H1 (cell line): ENCODE results near the gene DUSP12. TPM values are rescaled to one million over a fixed set of nuclear protein-coding genes. Genes with fewer than 3 reads are reported as not detected.

Experiments used
- CTCF ChIA-PET: fragments of 300-600 bp; sonication (Branson Sonifier 250); formaldehyde crosslinking; loops from one replicate; lab custom pipeline; 2021; ENCODE audit not compliant: partially characterized antibody; lab: Charles Lee
- POLR2A ChIA-PET: fragments of 300-600 bp; sonication (Branson Sonifier 250); formaldehyde crosslinking; loops from one replicate; lab custom pipeline; 2021; ENCODE audit warnings: inconsistent platforms; ENCODE audit not compliant: partially characterized antibody; lab: Charles Lee
- DNase-seq, 2 experiments: peaks; one replicate each; pipeline versions ENCODE4 v3.0.0 to v3.0.0-alpha.2; 2010 to 2022; ENCODE audit warnings: low spot score in 2 of 2, low read depth in 1 of 2, mixed read lengths in 1 of 2
- FAIRE-seq: peaks from 2 replicates; lab custom pipeline; 2011; peaks lifted over from hg19 to GRCh38; lab: Jason Lieb, UNC
- H2AFZ ChIP-seq: 2 replicates; pipeline ENCODE4 v1.8.1; 2012; ENCODE audit warnings: low read length, inconsistent platforms
- H2AK5ac ChIP-seq: 2 replicates; pipeline ENCODE4 v1.6.1; 2013; ENCODE audit warnings: low read depth, low read length
- H2BK120ac ChIP-seq: replicated peaks from 2 replicates; pipeline ENCODE3; 2013; ENCODE audit warnings: low read depth, low read length, inconsistent platforms
- H2BK12ac ChIP-seq: 2 replicates; pipeline ENCODE4 v1.6.1; 2013; ENCODE audit warnings: low read depth, low read length
- H2BK15ac ChIP-seq: 2 replicates; pipeline ENCODE4 v1.6.1; 2013; ENCODE audit warnings: low read length
- H2BK20ac ChIP-seq: 2 replicates; pipeline ENCODE4 v1.6.1; 2013; ENCODE audit warnings: low read length
- H2BK5ac ChIP-seq: 2 replicates; pipeline ENCODE4 v1.6.1; 2013; ENCODE audit warnings: low read depth, low read length
- H3K14ac ChIP-seq: 2 replicates; pipeline ENCODE4 v1.6.1; 2013; ENCODE audit warnings: inconsistent platforms; ENCODE audit not compliant: insufficient read length
- H3K18ac ChIP-seq: 2 replicates; pipeline ENCODE4 v1.6.1; 2013; ENCODE audit warnings: low read length; ENCODE audit errors: extremely low read depth
- H3K23ac ChIP-seq: 2 replicates; pipeline ENCODE4 v1.6.1; 2013; ENCODE audit warnings: inconsistent platforms; ENCODE audit not compliant: insufficient read length
- H3K23me2 ChIP-seq: 2 replicates; pipeline ENCODE4 v1.6.1; 2013; ENCODE audit warnings: low read depth, low read length
- H3K27ac ChIP-seq: 2 replicates; pipeline ENCODE4 v1.6.1; 2011; ENCODE audit warnings: low read depth, low read length, inconsistent platforms
- H3K27me3 ChIP-seq, 4 experiments: replicated peaks in 1 of 4; 1 replicate in 1 of 4; 2 replicates in 3 of 4; pipeline versions ENCODE4 v1.6.1 to v1.8.1; 2011 to 2013; ENCODE audit warnings: low read length in 3 of 4, mild to moderate bottlenecking in 3 of 4, inconsistent platforms in 2 of 4, mixed read lengths in 2 of 4, moderate library complexity in 1 of 4; ENCODE audit not compliant: control insufficient read depth in 3 of 4, insufficient read depth in 3 of 4; ENCODE audit errors: extremely low read depth in 1 of 4
- H3K36me3 ChIP-seq, 4 experiments: 2 replicates each; pipeline versions ENCODE4 v1.6.1 to v1.8.1; 2011 to 2013; ENCODE audit warnings: mild to moderate bottlenecking in 4 of 4, low read length in 3 of 4, moderate library complexity in 2 of 4, control low read depth in 1 of 4, inconsistent platforms in 1 of 4; ENCODE audit not compliant: insufficient read depth in 4 of 4, control insufficient read depth in 2 of 4
- H3K4ac ChIP-seq: replicated peaks from 2 replicates; pipeline ENCODE3; 2013; ENCODE audit warnings: low read length, low read depth, mixed read lengths, inconsistent platforms; ENCODE audit not compliant: insufficient read length
- H3K4me1 ChIP-seq, 4 experiments: replicated peaks in 1 of 4; 1 replicate in 1 of 4; 2 replicates in 3 of 4; pipeline versions ENCODE4 v1.6.1 to v1.8.1; 2011 to 2013; ENCODE audit warnings: low read length in 3 of 4, inconsistent platforms in 2 of 4, mixed read lengths in 1 of 4; ENCODE audit not compliant: insufficient read depth in 4 of 4, control insufficient read depth in 3 of 4
- H3K4me2 ChIP-seq, 2 experiments: 2 replicates each; pipeline versions ENCODE4 v1.6.1 to v1.8.1; 2011 to 2013; ENCODE audit warnings: low read depth in 2 of 2, low read length in 2 of 2, control low read depth in 1 of 2, inconsistent platforms in 1 of 2, mild to moderate bottlenecking in 1 of 2; ENCODE audit not compliant: insufficient read depth in 1 of 2
- H3K4me3 ChIP-seq, 4 experiments: fragments of 200-600, 300-600 bp in 1 of 4; sonication (generic), shearing (Covaris generic), sonication (Bioruptor Twin) in 1 of 4; 2 replicates each; pipeline versions ENCODE4 v1.5.1 to v1.8.1; 2011 to 2016; ENCODE audit warnings: low read length in 4 of 4, low read depth in 3 of 4, control low read depth in 2 of 4, inconsistent platforms in 2 of 4, mild to moderate bottlenecking in 2 of 4, mixed read lengths in 1 of 4, moderate library complexity in 1 of 4; ENCODE audit not compliant: insufficient read depth in 2 of 4; ENCODE audit errors: extremely low read depth in 1 of 4
- H3K56ac ChIP-seq: replicated peaks from 2 replicates; pipeline ENCODE3; 2013; ENCODE audit warnings: low read depth, mild to moderate bottlenecking, mixed read lengths, low read length, inconsistent platforms; ENCODE audit not compliant: insufficient read length
- H3K79me1 ChIP-seq: 2 replicates; pipeline ENCODE4 v1.6.1; 2013; ENCODE audit warnings: low read depth, low read length, control low read depth
- H3K79me2 ChIP-seq, 2 experiments: 2 replicates each; pipeline versions ENCODE4 v1.6.1 to v1.8.1; 2012 to 2013; ENCODE audit warnings: low read length in 2 of 2, mild to moderate bottlenecking in 2 of 2, inconsistent platforms in 1 of 2; ENCODE audit not compliant: insufficient read depth in 2 of 2, control insufficient read depth in 1 of 2
- H3K9ac ChIP-seq, 4 experiments: replicated peaks in 1 of 4; 1 replicate in 1 of 4; 2 replicates in 3 of 4; pipeline versions ENCODE4 v1.6.1 to v1.8.1; 2011 to 2013; ENCODE audit warnings: low read depth in 3 of 4, low read length in 3 of 4, control low read depth in 2 of 4, mild to moderate bottlenecking in 2 of 4, moderate library complexity in 2 of 4, inconsistent platforms in 1 of 4; ENCODE audit errors: extremely low read depth in 1 of 4
- H3K9me3 ChIP-seq, 2 experiments: 2 replicates each; pipeline versions ENCODE4 v1.6.1 to v1.8.1; 2012 to 2013; ENCODE audit warnings: mild to moderate bottlenecking in 2 of 2, moderate library complexity in 2 of 2, control low read depth in 1 of 2, inconsistent platforms in 1 of 2, low read depth in 1 of 2, low read length in 1 of 2, mixed read lengths in 1 of 2; ENCODE audit not compliant: insufficient read depth in 2 of 2
- H4K20me1 ChIP-seq, 2 experiments: replicated peaks in 1 of 2; 2 replicates each; pipeline versions ENCODE3 to v1.8.1; 2011 to 2013; ENCODE audit warnings: inconsistent platforms in 2 of 2, low read length in 2 of 2, mild to moderate bottlenecking in 1 of 2; ENCODE audit not compliant: insufficient read depth in 2 of 2, control insufficient read depth in 1 of 2
- H4K5ac ChIP-seq: 2 replicates; pipeline ENCODE4 v1.6.1; 2013; ENCODE audit warnings: low read length, low read depth, mixed read lengths, inconsistent platforms; ENCODE audit not compliant: insufficient read length
- H4K8ac ChIP-seq: 2 replicates; pipeline ENCODE4 v1.8.0; 2013; ENCODE audit warnings: mild to moderate bottlenecking, moderate library complexity, low read length, inconsistent platforms; ENCODE audit not compliant: insufficient read depth; ENCODE audit errors: extremely low read depth
- H4K91ac ChIP-seq: replicated peaks from 2 replicates; pipeline ENCODE3; 2013; ENCODE audit warnings: low read length, mixed read lengths, inconsistent platforms; ENCODE audit not compliant: insufficient read length
- WGBS, 2 experiments: shearing (Covaris generic) in 1 of 2; methylation state at CpG; one replicate each; pipeline versions ENCODE4 v1.1.6 to v1.1.7; 2013 to 2015; ENCODE audit warnings: low lambda C conversion rate in 2 of 2, mixed read lengths in 2 of 2, inconsistent platforms in 1 of 2, low coverage in 1 of 2, missing lambda C conversion rate in 1 of 2; ENCODE audit not compliant: insufficient replicate concordance in 2 of 2, insufficient coverage in 1 of 2, insufficient read length in 1 of 2; ENCODE audit errors: extremely low coverage in 1 of 2, missing lambda C conversion rate in 1 of 2; 5-methylcytosine and 5-hydroxymethylcytosine counted together
- polyA plus RNA-seq, 7 experiments: library from polyadenylated mRNA; depleted of rRNA in 3 of 7; stranded (reverse) in 5 of 7; unstranded in 2 of 7; fragments of >200 nt in 5 of 7; fragments of 200-250 nt in 2 of 7; gene quantifications; 1 replicate in 5 of 7; 2 replicates in 1 of 7; 4 replicates in 1 of 7; pipeline versions ENCODE4 v1.2.1 to v1.2.3, GENCODE V29; 2011 to 2013; ENCODE audit warnings: missing spikeins in 2 of 7, mixed read lengths in 2 of 7
- total RNA-seq: library from RNA; stranded (reverse); fragmentation: NEBNext Ultra II Directional; extraction: Animal tissue kit (Norgen Biotek cat#: 25700); gene quantifications from 2 replicates; pipeline ENCODE4 v1.2.1, GENCODE V29; 2021

The DUSP12 gene
- total and polyA plus RNA-seq, 2 of the 8 experiments (the other 6 are each of a cell fraction or from before 2014, with no cell fraction given): 27.6 to 33.9 TPM

GRCh38 chr1:161778522-161778921 is 28.9 kb downstream of the DUSP12 start:
- Histone ChIP-seq H3K4me1 (no peaks in the 10 kb centered on the region), H4K5ac (no peak overlapping the region), H3K23me2 (no peaks in the 10 kb centered on the region; the same call in 1 of the 2 replicates), H3K4ac (no peak overlapping the region), H4K91ac (no peak overlapping the region), H3K79me2 (no peaks in the 10 kb centered on the region; a peak in 1 of 4 replicates), H3K36me3 (no peaks in the 10 kb centered on the region), H4K8ac (no peak overlapping the region), H3K9me3 (no peaks in the 10 kb centered on the region), H2AK5ac (no peak overlapping the region), H3K27ac (no peak overlapping the region), H3K9ac (no peak overlapping the region), H3K23ac (no peak overlapping the region), H4K20me1 (no peaks in the 10 kb centered on the region), H2BK20ac (no peak overlapping the region), H3K56ac (no peak overlapping the region), H3K27me3 (no peaks in the 10 kb centered on the region), H3K14ac (no peak overlapping the region), H2BK15ac (no peak overlapping the region), H2BK5ac (no peak overlapping the region), H3K79me1 (no peaks in the 10 kb centered on the region), H2BK12ac (no peak overlapping the region), H3K4me2 (no peak overlapping the region), H2AFZ (no peak overlapping the region), H3K4me3 (no peak overlapping the region), H3K18ac (no peak overlapping the region), H2BK120ac (no peak overlapping the region)
- WGBS, 2 experiments: 81% methylated on average over 1 of the region's 1 CpG; no CpG with 5 or more reads in 1 of the 2 experiments
- POLR2A ChIA-PET: no interaction called here
- FAIRE-seq: no peak
- no peak for DNase-seq
- CTCF ChIA-PET: no interaction called here
